Endothelial cell of umbilical vein (primary cell): ENCODE measurements around the gene EPS8L2. TPM values are rescaled to one million over a fixed set of nuclear protein-coding genes. Genes with fewer than 3 reads are reported as not detected.

Experiments
- BruUV-seq: library from RNA; stranded (reverse); fragments of 400-500 nt; replicated peaks from 2 replicates; lab custom pipeline; 2021; lab: Mats Ljungman, UMichigan
- CTCF ChIA-PET: fragments of 300-600, 350-600 bp; sonication (Branson Sonifier 250); formaldehyde crosslinking; loops from one replicate; lab custom pipeline; 2021; ENCODE audit warnings: antibody characterized with exemption, inconsistent platforms; lab: Charles Lee
- POLR2A ChIA-PET: fragments of 300-600, 350-600 bp; sonication (Branson Sonifier 250); formaldehyde crosslinking; loops from one replicate; lab custom pipeline; 2021; ENCODE audit warnings: antibody characterized with exemption, inconsistent platforms; lab: Charles Lee
- DNase-seq: peaks from one replicate; pipeline ENCODE4 v3.0.0-alpha.2; 2011; ENCODE audit warnings: low read depth, low spot score
- FAIRE-seq: peaks from 2 replicates; lab custom pipeline; 2011; peaks lifted over from hg19 to GRCh38; lab: Jason Lieb, UNC
- H2AFZ ChIP-seq: 2 replicates; pipeline ENCODE4 v1.6.0; 2012; ENCODE audit warnings: low read depth, low read length, control low read depth, inconsistent platforms
- H3K27ac ChIP-seq: 2 replicates; pipeline ENCODE4 v1.5.1; 2011; ENCODE audit warnings: low read depth, mild to moderate bottlenecking, control low read depth, low read length, moderate library complexity; ENCODE audit not compliant: insufficient read depth
- H3K27me3 ChIP-seq, 2 experiments: 2 replicates each; pipeline versions ENCODE4 v1.6.0 to v1.6.1; 2011; ENCODE audit warnings: low read length in 2 of 2, mixed read lengths in 1 of 2; ENCODE audit not compliant: control insufficient read depth in 2 of 2, insufficient read depth in 2 of 2
- H3K36me3 ChIP-seq, 2 experiments: 2 replicates in 1 of 2; 3 replicates in 1 of 2; pipeline ENCODE4 v1.5.1; 2011; ENCODE audit warnings: low read length in 2 of 2, mild to moderate bottlenecking in 1 of 2, moderate library complexity in 1 of 2; ENCODE audit not compliant: control insufficient read depth in 2 of 2, insufficient read depth in 2 of 2; ENCODE audit errors: extremely low read depth in 1 of 2
- H3K4me1 ChIP-seq: 3 replicates; pipeline ENCODE4 v1.5.1; 2011; ENCODE audit warnings: mild to moderate bottlenecking, low read length; ENCODE audit not compliant: control insufficient read depth, insufficient read depth; ENCODE audit errors: extremely low read depth
- H3K4me2 ChIP-seq: 2 replicates; pipeline ENCODE4 v1.6.1; 2011; ENCODE audit warnings: low read length, control low read depth, mixed read lengths; ENCODE audit not compliant: insufficient read depth
- H3K4me3 ChIP-seq, 3 experiments: fragments of 200-600 bp in 1 of 3; sonication (generic), shearing (Covaris generic) in 1 of 3; replicated peaks in 1 of 3; 2 replicates each; pipeline ENCODE4 v1.5.1; 2011 to 2016; ENCODE audit warnings: control low read depth in 3 of 3, low read length in 3 of 3, mild to moderate bottlenecking in 2 of 3, inconsistent platforms in 1 of 3, low read depth in 1 of 3, moderate library complexity in 1 of 3; ENCODE audit not compliant: insufficient read depth in 1 of 3
- H3K79me2 ChIP-seq: 2 replicates; pipeline ENCODE4 v1.6.0; 2012; ENCODE audit warnings: low read length, inconsistent platforms; ENCODE audit not compliant: control insufficient read depth, insufficient read depth
- H3K9ac ChIP-seq: replicated peaks from 2 replicates; pipeline ENCODE3; 2011; ENCODE audit warnings: low read length, control low read depth; ENCODE audit not compliant: insufficient read depth; ENCODE audit errors: extremely low read depth
- H3K9me1 ChIP-seq: replicated peaks from 3 replicates; pipeline ENCODE4 v1.6.0; 2011; ENCODE audit warnings: mild to moderate bottlenecking, low read length; ENCODE audit not compliant: control insufficient read depth, insufficient read depth; ENCODE audit errors: extremely low read depth
- H3K9me3 ChIP-seq: replicated peaks from 2 replicates; pipeline ENCODE4 v1.5.1; 2012; ENCODE audit warnings: low read length, inconsistent platforms; ENCODE audit not compliant: control insufficient read depth, insufficient read depth
- H4K20me1 ChIP-seq: replicated peaks from 2 replicates; pipeline ENCODE3; 2011; ENCODE audit warnings: mild to moderate bottlenecking, low read length; ENCODE audit not compliant: control insufficient read depth, insufficient read depth; ENCODE audit errors: extremely low read depth
- CTCF ChIP-seq, 2 donors: IDR thresholded peaks; 1 replicate in 1 of 2; 2 replicates in 1 of 2; pipeline ENCODE4 v1.5.1; 2011; ENCODE audit warnings: low read length in 2 of 2, mild to moderate bottlenecking in 2 of 2, moderate library complexity in 2 of 2, control low read depth in 1 of 2, inconsistent platforms in 1 of 2, low read depth in 1 of 2; ENCODE audit not compliant: insufficient read depth in 1 of 2; ENCODE audit errors: extremely low read depth in 1 of 2
- EZH2 ChIP-seq: IDR thresholded peaks from 2 replicates; pipeline ENCODE4 v1.6.1; 2012; ENCODE audit warnings: borderline replicate concordance, low read depth, mild to moderate bottlenecking, moderate library complexity, low read length, inconsistent platforms; ENCODE audit not compliant: severe bottlenecking
- FOS ChIP-seq: IDR thresholded peaks from 2 replicates; pipeline ENCODE4 v1.6.1; 2011; ENCODE audit warnings: mild to moderate bottlenecking, low read length, moderate library complexity, borderline replicate concordance; ENCODE audit not compliant: insufficient read depth
- GATA2 ChIP-seq: IDR thresholded peaks from 2 replicates; pipeline ENCODE4 v1.7.0; 2011; ENCODE audit warnings: low read depth, mild to moderate bottlenecking, moderate library complexity, mixed read lengths, low read length; ENCODE audit not compliant: insufficient read length, insufficient read depth
- JUN ChIP-seq: IDR thresholded peaks from 2 replicates; pipeline ENCODE4 v1.6.1; 2011; ENCODE audit warnings: borderline replicate concordance, low read depth; ENCODE audit not compliant: insufficient read length, insufficient read depth
- MAX ChIP-seq: IDR thresholded peaks from 2 replicates; pipeline ENCODE4 v1.6.1; 2011; ENCODE audit not compliant: insufficient read depth, insufficient read length
- MYC ChIP-seq: IDR thresholded peaks from one replicate; pipeline ENCODE4 v1.6.1; 2011; ENCODE audit warnings: mild to moderate bottlenecking, low read depth, low read length
- POLR2A ChIP-seq: IDR thresholded peaks from 2 replicates; pipeline ENCODE4 v1.6.1; 2012; ENCODE audit warnings: low read depth, mild to moderate bottlenecking, control low read depth, low read length
- POLR2AphosphoS5 ChIP-seq: IDR thresholded peaks from 2 replicates; pipeline ENCODE4 v1.6.1; 2012; ENCODE audit warnings: low read depth, mild to moderate bottlenecking, control low read depth, low read length, moderate library complexity; ENCODE audit not compliant: insufficient read depth
- dilution Hi-C: fragments of 300-500 bp; cut with MboI; formaldehyde crosslinking; loops from one replicate; pipeline ENCODE4 v1.15.0; 2019; ENCODE audit warnings: low sequenced_read_pairs; ENCODE audit not compliant: extremely low pct_ligation_motif_present
- intact Hi-C: fragments of 100-400 bp; cut with micrococcal nuclease; formaldehyde crosslinking; loops from one replicate; pipeline ENCODE4 v1.10.0; 2022
- polyA plus RNA-seq, 4 experiments: library from polyadenylated mRNA; depleted of rRNA in 3 of 4; stranded (reverse) in 3 of 4; unstranded in 1 of 4; fragments of >200 nt; gene quantifications; 2 replicates each; pipeline versions ENCODE4 v1.2.1 to v1.2.3, GENCODE V29; 2011 to 2012; ENCODE audit warnings: missing spikeins in 1 of 4
- total RNA-seq: library from RNA; stranded (reverse); gene quantifications from 2 replicates; pipeline ENCODE4 v1.2.3, GENCODE V29; 2021

Gene EPS8L2
- total and polyA plus RNA-seq, 2 donors (not counting 3 experiments of a cell fraction or from before 2014, with no cell fraction given), result 5.2 to 12.5 TPM

- no peak for FAIRE-seq
- DNase-seq, result no peak
- Histone ChIP-seq H3K9me1 (no peaks in the 10 kb centered on the region), H3K9me3 (no peaks in the 10 kb centered on the region), H3K79me2 (no peaks in the 10 kb centered on the region), H3K27ac (no peak overlapping the region), H3K4me1 (no peaks in the 10 kb centered on the region), H3K4me2 (no peak overlapping the region), H3K27me3 (no peaks in the 10 kb centered on the region), H3K4me3 (no peak overlapping the region), H3K9ac (no peak overlapping the region), H2AFZ (no peak overlapping the region), H3K36me3 (peaks cover 2 to 28% of the 10 kb centered on the region in 2 experiments), H4K20me1 (no peaks in the 10 kb centered on the region)
- CTCF ChIA-PET, result interaction anchor here (0.9 to 1.0 kb wide), 2 partner anchors 21 to 62 kb away, joined by 3 read pairs; no protein-coding TSS in a partner anchor
- dilution Hi-C loops, result no loop called here
- intact Hi-C loops, result no loop called here
- TF ChIP-seq MAX, result no peak
- no peak for TF ChIP-seq EZH2
- TF ChIP-seq FOS, result no peak
- TF ChIP-seq GATA2, result no peak
- TF ChIP-seq POLR2AphosphoS5, result no peak
- TF ChIP-seq JUN, result no peak
- no peak for TF ChIP-seq POLR2A
- TF ChIP-seq MYC, result no peak
- TF ChIP-seq CTCF (IDR thresholded peaks at IDR 0.05; ENCODE audit: extremely low read depth in 1 of 2, insufficient read depth in 1 of 2, low read depth in 1 of 2, low read length in 2 of 2), result no peak
- POLR2A ChIA-PET, result no interaction called here
- no TSS peak for BruUV-seq
These were observed 45.8 kb upstream of the EPS8L2 start for GRCh38 chr11:660281-660680.
